ENCODE data around the gene KLHDC4. TPM values are rescaled to one million over a fixed set of nuclear protein-coding genes. Genes with fewer than 3 reads are reported as not detected.

The KLHDC4 gene
- total and polyA plus RNA-seq, 9 donors, result 18.4 to 38.0 (median 26.1) TPM

DNA sequence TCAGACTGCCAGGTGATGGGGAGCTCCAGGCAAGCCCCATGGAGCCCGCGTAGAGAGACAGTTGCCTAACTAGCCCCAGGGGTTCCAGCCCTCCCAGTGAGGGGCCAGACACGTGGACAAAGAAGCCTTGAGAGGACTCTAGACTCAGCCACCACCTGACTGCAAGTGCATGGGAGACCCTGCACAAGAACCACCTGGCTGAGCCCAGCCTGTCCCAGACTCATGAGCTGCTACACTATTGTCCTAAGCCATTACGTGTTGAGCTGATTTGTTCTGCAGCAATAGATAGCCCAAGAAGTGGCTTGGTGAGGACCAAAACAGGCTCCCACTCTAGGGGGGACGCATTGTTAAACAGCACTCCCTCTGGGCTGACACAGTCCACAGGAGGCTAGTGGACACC lies 37.6 kb upstream of the KLHDC4 start:
- peaks cover 11% of the 10 kb centered on the region for H3K27me3 ChIP-seq (ENCODE audit: control insufficient read depth, insufficient read depth, low read length)
- peaks cover 4% of the 10 kb centered on the region for H3K9me3 ChIP-seq (replicated peaks; ENCODE audit: control insufficient read depth, low read depth, low read length)
- no peak overlapping the region for H3K4me3 ChIP-seq (ENCODE audit: low read length)
- DNase-seq, result no peak
- WGBS (ENCODE audit: insufficient coverage), result 85% methylated on average over 5 of the region's 5 CpGs
- H3K36me3 ChIP-seq (ENCODE audit: control insufficient read depth, insufficient read depth, low read length), result no peaks in the 10 kb centered on the region
- peaks cover 9% of the 10 kb centered on the region for H3K4me1 ChIP-seq (ENCODE audit: control insufficient read depth, insufficient read depth, low read length)
- no peak overlapping the region for H3K27ac ChIP-seq (ENCODE audit: low read length)

DNA sequence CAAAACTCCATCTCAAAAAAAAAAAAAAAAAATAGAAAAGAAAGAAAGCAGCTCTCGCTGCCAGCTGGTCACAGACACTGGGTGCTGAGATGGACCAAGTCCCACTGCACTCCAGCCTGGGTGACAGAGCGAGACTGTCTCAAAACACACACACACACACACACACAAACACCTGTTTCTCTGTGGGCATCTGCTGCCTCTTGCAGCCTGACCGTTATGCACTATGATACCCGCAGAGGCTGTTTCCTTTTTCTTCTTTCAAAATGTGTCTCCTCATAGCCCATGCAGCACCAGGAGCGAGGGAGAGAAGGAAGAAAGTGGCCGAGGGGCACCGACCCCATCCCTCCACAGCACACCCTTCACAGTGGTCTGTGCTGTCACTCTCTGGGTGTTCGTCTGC lies 36.9 kb upstream of the KLHDC4 start:
- H3K27ac ChIP-seq (ENCODE audit: low read length), result no peak overlapping the region
- peaks cover 9% of the 10 kb centered on the region for H3K27me3 ChIP-seq (ENCODE audit: control insufficient read depth, insufficient read depth, low read length)
- H3K9me3 ChIP-seq (replicated peaks; ENCODE audit: control insufficient read depth, low read depth, low read length), result peaks cover 4% of the 10 kb centered on the region
- 94% methylated on average over 2 of the region's 8 CpGs for WGBS (ENCODE audit: insufficient coverage)
- no peak overlapping the region for H3K4me3 ChIP-seq (ENCODE audit: low read length)
- no peaks in the 10 kb centered on the region for H3K36me3 ChIP-seq (ENCODE audit: control insufficient read depth, insufficient read depth, low read length)
- H3K4me1 ChIP-seq (ENCODE audit: control insufficient read depth, insufficient read depth, low read length), result peaks cover 9% of the 10 kb centered on the region
- DNase-seq, result no peak

DNA sequence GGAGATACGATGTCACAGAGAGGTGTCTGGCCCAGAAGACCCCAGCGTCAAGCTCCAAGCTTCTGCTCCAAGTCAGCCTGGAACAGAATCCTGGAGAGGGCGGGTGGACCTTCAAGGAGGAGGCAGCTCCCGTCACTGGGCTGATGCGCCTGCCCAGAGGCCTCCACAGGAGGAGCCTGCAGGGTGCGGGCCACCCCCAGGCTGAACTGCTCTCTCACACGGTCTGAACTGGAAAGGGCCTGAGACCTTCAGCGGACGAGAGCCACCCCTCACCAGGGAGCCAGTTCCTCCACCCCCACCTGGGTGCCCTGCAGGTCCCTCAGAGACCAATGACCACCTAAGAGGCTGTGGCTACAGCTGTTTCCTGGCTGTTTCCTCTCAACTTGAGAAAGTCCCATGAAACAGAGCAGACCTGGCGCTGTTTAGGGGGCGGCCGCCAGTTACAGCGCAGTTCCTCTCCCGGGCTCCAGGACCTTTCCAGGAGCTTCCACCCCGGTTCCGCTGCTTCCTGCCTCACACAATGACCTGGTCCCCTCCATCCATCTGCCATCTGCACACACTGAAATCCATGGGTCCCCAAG lies 36.0 kb upstream of the KLHDC4 start:
- Histone ChIP-seq H3K27me3 (ENCODE audit: control insufficient read depth, insufficient read depth, low read length) (peaks cover 3% of the 10 kb centered on the region), H3K9me3 (replicated peaks; ENCODE audit: control insufficient read depth, low read depth, low read length) (peaks cover 4% of the 10 kb centered on the region), H3K4me3 (ENCODE audit: low read length) (no peak overlapping the region), H3K27ac (ENCODE audit: low read length) (no peak overlapping the region), H3K36me3 (ENCODE audit: control insufficient read depth, insufficient read depth, low read length) (no peaks in the 10 kb centered on the region), H3K4me1 (ENCODE audit: control insufficient read depth, insufficient read depth, low read length) (peaks cover 4% of the 10 kb centered on the region)
- whole genome bisulfite sequencing (ENCODE audit: insufficient coverage), result 81% methylated on average over 16 of the region's 16 CpGs
- no peak for DNase-seq

DNA sequence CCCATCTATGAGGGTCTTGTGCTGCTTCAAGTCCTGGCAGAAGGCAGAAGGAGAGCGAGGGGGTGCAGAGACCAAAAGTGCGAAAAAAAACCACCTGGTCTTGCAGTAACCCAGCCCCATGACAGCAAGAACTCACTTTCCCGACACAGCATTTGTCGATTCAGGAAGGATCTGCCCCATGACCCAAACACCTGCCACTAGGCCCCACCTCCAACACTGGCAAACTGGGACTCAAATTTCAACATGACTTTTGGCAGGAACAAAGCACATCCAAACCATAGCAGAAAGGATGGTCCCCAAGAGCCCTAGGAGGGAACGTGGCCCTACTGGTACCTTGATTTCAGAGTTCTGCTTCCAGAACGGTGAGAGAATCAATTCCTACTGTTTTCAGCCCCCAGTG lies 34.7 kb upstream of the KLHDC4 start:
- peaks cover 2% of the 10 kb centered on the region for H3K27me3 ChIP-seq (ENCODE audit: control insufficient read depth, insufficient read depth, low read length)
- H3K9me3 ChIP-seq (replicated peaks; ENCODE audit: control insufficient read depth, low read depth, low read length), result peaks cover 4% of the 10 kb centered on the region
- H3K36me3 ChIP-seq (ENCODE audit: control insufficient read depth, insufficient read depth, low read length), result no peaks in the 10 kb centered on the region
- H3K4me3 ChIP-seq (ENCODE audit: low read length), result no peak overlapping the region
- no peak for DNase-seq
- 75% methylated on average over 3 of the region's 6 CpGs for WGBS (ENCODE audit: insufficient coverage)
- no peaks in the 10 kb centered on the region for H3K4me1 ChIP-seq (ENCODE audit: control insufficient read depth, insufficient read depth, low read length)
- H3K27ac ChIP-seq (ENCODE audit: low read length), result no peak overlapping the region

DNA sequence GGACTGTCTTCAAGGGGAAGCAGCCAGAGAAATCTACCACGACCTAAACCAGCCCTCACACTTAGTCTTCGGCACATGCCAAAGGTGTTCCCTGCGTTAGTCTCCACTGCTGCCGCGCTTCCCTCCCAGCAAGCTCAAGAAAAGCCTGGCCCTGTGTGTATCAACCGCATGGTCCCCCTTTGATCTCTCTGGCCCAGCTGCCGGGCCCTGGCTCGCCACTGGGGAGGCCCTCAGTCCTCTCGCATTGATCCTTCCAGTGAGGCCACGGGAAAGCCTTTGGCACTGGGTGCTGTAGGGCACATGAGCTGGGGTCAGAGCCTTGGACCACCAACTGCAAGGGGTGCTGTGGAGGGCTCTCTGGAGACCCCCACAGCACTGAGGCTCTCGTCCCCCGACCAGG lies 29.6 kb upstream of the KLHDC4 start:
- H3K4me1 ChIP-seq (ENCODE audit: control insufficient read depth, insufficient read depth, low read length), result no peaks in the 10 kb centered on the region
- 56% methylated on average over 12 of the region's 12 CpGs for WGBS (ENCODE audit: insufficient coverage)
- H3K36me3 ChIP-seq (ENCODE audit: control insufficient read depth, insufficient read depth, low read length), result no peaks in the 10 kb centered on the region

DNA sequence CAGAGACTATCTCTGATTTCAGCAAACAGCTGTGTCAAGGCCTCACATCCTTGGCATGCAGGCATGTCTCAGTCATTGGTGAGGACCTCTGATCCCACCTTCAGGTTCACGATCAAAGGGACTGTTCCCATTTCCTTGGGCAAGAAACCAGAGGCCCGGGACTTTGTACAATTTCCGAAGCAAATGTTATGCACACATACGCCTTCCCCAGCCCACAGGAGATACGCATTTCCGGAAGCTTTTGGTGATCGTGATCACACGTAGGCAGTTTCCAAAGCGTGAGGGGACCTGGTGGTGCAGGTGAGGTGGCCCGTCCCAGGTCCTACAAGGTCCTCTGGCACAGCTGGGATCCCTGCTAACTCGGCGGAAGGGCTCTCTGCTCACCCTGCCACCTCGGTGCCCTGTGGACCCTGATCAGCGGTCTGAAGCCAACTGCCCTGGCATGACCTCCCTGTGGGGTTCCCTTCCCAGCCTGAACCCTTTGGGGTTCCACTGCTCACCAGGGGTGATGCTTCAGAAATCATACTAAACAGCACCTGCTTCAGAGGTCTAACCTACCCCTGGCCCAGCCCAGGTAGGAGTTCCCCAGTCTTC lies 28.8 kb upstream of the KLHDC4 start:
- Histone ChIP-seq H3K9me3 (replicated peaks; ENCODE audit: control insufficient read depth, low read depth, low read length) (no peaks in the 10 kb centered on the region), H3K4me1 (ENCODE audit: control insufficient read depth, insufficient read depth, low read length) (no peaks in the 10 kb centered on the region), H3K4me3 (ENCODE audit: low read length) (no peak overlapping the region), H3K36me3 (ENCODE audit: control insufficient read depth, insufficient read depth, low read length) (no peaks in the 10 kb centered on the region), H3K27me3 (ENCODE audit: control insufficient read depth, insufficient read depth, low read length) (no peaks in the 10 kb centered on the region), H3K27ac (ENCODE audit: low read length) (no peak overlapping the region)
- no peak for DNase-seq
- 83% methylated on average over 9 of the region's 14 CpGs for WGBS (ENCODE audit: insufficient coverage)

More for the DNA sequence above, 29.6 kb upstream of the KLHDC4 start:
- H3K27me3 ChIP-seq (ENCODE audit: control insufficient read depth, insufficient read depth, low read length), result no peaks in the 10 kb centered on the region
- DNase-seq, result no peak
- H3K27ac ChIP-seq (ENCODE audit: low read length), result no peak overlapping the region
- no peaks in the 10 kb centered on the region for H3K9me3 ChIP-seq (replicated peaks; ENCODE audit: control insufficient read depth, low read depth, low read length)
- no peak overlapping the region for H3K4me3 ChIP-seq (ENCODE audit: low read length)

DNA sequence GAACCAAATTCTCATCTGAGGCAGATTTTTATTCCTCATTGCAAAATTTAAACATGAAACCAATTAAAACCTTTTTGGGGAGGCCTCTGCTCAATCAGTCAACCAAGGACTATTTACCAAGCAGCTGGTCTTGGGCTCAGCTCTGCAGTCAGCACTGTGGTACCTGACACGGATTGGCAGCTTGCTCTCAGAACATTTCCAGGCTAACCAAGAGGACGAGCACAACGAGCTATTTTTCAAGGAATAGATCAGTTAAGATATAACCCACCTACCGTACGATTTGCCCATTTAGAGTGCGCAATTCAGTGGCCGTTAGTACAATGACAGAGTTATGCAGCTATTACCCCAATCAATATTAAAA lies 26.4 kb upstream of the KLHDC4 start:
- no peaks in the 10 kb centered on the region for H3K4me1 ChIP-seq (ENCODE audit: control insufficient read depth, insufficient read depth, low read length)
- no peaks in the 10 kb centered on the region for H3K9me3 ChIP-seq (replicated peaks; ENCODE audit: control insufficient read depth, low read depth, low read length)
- no peak overlapping the region for H3K27ac ChIP-seq (ENCODE audit: low read length)
- H3K36me3 ChIP-seq (ENCODE audit: control insufficient read depth, insufficient read depth, low read length), result no peaks in the 10 kb centered on the region
- WGBS (ENCODE audit: insufficient coverage), result 84% methylated on average over 6 of the region's 7 CpGs
- H3K4me3 ChIP-seq (ENCODE audit: low read length), result no peak overlapping the region
- no peak for DNase-seq
- H3K27me3 ChIP-seq (ENCODE audit: control insufficient read depth, insufficient read depth, low read length), result no peaks in the 10 kb centered on the region

DNA sequence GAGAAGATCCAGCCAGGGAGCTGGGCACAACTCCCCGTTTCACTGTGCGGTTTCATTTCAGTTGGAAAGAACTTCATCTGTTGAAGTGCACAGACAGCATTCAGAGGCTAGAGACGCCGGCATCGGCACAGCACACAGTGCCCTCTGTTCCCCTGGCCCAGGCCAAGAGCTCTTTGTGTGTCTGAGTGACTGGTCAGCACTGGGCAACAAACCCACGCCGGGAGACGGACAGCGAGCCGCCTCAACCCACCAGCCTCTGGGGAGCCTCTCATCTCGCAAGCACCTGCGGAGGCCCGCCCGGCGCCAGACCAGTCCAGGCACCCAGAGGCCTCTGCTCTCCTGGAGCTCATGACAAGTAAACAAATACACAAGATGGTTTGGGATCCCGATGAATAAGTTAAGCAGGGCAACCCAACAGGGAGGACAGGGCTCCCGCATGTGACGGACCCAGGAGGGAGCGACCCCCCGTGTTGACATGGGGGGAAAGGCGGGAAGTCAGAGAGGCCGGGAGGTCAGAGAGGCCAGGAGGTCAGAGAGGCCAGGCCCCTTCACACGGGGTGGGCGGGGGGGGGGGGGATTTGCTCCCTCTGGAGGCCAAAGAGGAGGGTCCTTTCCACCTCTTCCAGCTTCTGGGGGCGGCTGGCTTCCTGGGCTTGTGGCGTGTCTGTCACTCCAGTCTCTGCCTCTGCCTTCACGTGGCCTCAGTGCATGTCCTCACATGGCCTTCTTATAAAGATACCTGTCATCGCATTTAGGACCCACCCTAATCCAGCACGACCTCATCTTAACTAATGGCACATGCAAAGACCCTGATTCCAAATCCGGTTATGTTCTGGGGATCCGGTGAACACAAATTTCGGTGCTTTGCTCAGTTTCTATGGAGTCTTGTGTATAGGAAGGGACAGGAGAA lies 25.8 kb upstream of the KLHDC4 start:
- H3K9me3 ChIP-seq (replicated peaks; ENCODE audit: control insufficient read depth, low read depth, low read length), result no peaks in the 10 kb centered on the region
- no peaks in the 10 kb centered on the region for H3K4me1 ChIP-seq (ENCODE audit: control insufficient read depth, insufficient read depth, low read length)
- no peak overlapping the region for H3K27ac ChIP-seq (ENCODE audit: low read length)
- H3K36me3 ChIP-seq (ENCODE audit: control insufficient read depth, insufficient read depth, low read length), result no peaks in the 10 kb centered on the region
- no peak for DNase-seq
- WGBS (ENCODE audit: insufficient coverage), result 81% methylated on average over 24 of the region's 32 CpGs
- no peaks in the 10 kb centered on the region for H3K27me3 ChIP-seq (ENCODE audit: control insufficient read depth, insufficient read depth, low read length)
- no peak overlapping the region for H3K4me3 ChIP-seq (ENCODE audit: low read length)

DNA sequence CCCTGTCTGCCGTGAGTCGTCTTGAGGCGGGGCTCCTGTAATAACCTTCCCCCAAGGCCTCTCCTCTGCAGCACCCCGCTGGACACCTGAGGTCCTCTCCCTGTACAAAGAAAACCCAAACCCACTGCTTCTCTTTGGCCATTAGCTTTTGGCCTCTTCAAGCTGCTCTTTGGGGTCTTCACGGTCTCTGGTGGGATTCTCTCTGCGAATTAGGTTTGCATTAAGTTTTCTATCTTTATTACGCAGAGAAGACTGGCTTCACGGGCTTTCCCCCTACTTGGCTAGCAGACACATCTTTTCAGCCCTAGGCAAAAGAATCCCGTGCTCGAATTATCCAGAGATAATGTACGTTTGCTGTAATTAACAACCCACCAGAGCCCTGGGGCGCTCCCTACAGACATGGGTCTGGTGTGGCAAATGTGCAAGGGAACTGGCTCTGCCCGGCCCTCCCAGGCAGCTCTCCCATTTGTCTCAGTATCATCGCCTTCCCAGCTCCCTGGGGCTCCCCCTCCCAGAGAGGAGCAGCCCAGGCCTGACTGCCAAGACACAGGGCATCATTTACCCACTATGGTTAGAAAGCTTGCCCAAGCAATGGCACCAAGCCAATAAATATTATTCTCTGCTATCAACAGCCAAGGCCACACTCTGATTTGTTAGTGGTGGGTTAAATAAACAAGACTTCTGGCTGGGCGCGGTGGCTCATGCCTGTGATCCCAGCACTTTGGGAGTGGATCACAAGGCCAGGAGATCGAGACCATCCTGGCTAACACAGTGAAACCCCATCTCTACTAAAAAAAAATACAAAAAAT lies 24.7 kb upstream of the KLHDC4 start:
- Histone ChIP-seq H3K27ac (ENCODE audit: low read length) (no peak overlapping the region), H3K36me3 (ENCODE audit: control insufficient read depth, insufficient read depth, low read length) (no peaks in the 10 kb centered on the region), H3K4me3 (ENCODE audit: low read length) (no peak overlapping the region), H3K4me1 (ENCODE audit: control insufficient read depth, insufficient read depth, low read length) (no peaks in the 10 kb centered on the region), H3K27me3 (ENCODE audit: control insufficient read depth, insufficient read depth, low read length) (no peaks in the 10 kb centered on the region), H3K9me3 (replicated peaks; ENCODE audit: control insufficient read depth, low read depth, low read length) (no peaks in the 10 kb centered on the region)
- 80% methylated on average over 7 of the region's 17 CpGs for WGBS (ENCODE audit: insufficient coverage)
- DNase-seq, result no peak
